ENCODE measurements around the gene UPK2.
"Not testable (repeated sequence)": the region's sequence is repeated elsewhere in the genome, so short reads cannot be mapped to it uniquely, and the experiment has no call there.

The UPK2 gene

GRCh38 chr11:118938491-118939403, 17.4 kb upstream of the UPK2 start:
- DNase-seq (ENCODE audit: low spot score): no peak

GRCh38 chr11:118939404-118939915, 16.6 kb upstream of the UPK2 start:
- no peak for DNase-seq (ENCODE audit: low spot score)

GRCh38 chr11:118939953-118940598, 16.0 kb upstream of the UPK2 start:
- no peak for DNase-seq (ENCODE audit: low spot score)

GRCh38 chr11:118947091-118947490, 9.0 kb upstream of the UPK2 start:
- no peak for DNase-seq (ENCODE audit: low spot score)

- DNase-seq (ENCODE audit: low spot score): no peak
Observed at GRCh38 chr11:118948000-118948399, 8.1 kb upstream of the UPK2 start.

GRCh38 chr11:118953265-118953664, 2.8 kb upstream of the UPK2 start:
- DNase-seq (ENCODE audit: low spot score): no peak

GRCh38 chr11:118953976-118954375, 2.1 kb upstream of the UPK2 start:
- not testable (repeated sequence) for DNase-seq (ENCODE audit: low spot score)

GRCh38 chr11:118956847-118957469, 860 bp downstream of the UPK2 start:
- no peak for DNase-seq (ENCODE audit: low spot score)

GRCh38 chr11:118957549-118957948, 1.5 kb downstream of the UPK2 start:
- no peak for DNase-seq (ENCODE audit: low spot score)

- no peak for DNase-seq (ENCODE audit: low spot score)
Observed at GRCh38 chr11:118957968-118958367, 1.9 kb downstream of the UPK2 start.

- DNase-seq (ENCODE audit: low spot score): no peak
Observed at GRCh38 chr11:118958577-118958976, 2.5 kb downstream of the UPK2 start.

- DNase-seq (ENCODE audit: low spot score): no peak
Observed at GRCh38 chr11:118961189-118961588, 5.1 kb downstream of the UPK2 start.

- DNase-seq (ENCODE audit: low spot score): no peak
Observed at GRCh38 chr11:118961591-118961990, 5.5 kb downstream of the UPK2 start.

- DNase-seq (ENCODE audit: low spot score): not testable (repeated sequence)
Observed at GRCh38 chr11:118969508-118969907, 13.4 kb downstream of the UPK2 start.

GRCh38 chr11:118971646-118972045, 15.5 kb downstream of the UPK2 start, which contains the start of gene FOXR1:
Gene FOXR1, plus strand, starts transcription at chr11:118971761. Its CDS starts 171 bp downstream, at chr11:118971932.
- no peak for DNase-seq (ENCODE audit: low spot score)

GRCh38 chr11:118973985-118974384, 17.9 kb downstream of the UPK2 start:
- DNase-seq (ENCODE audit: low spot score): no peak

- DNase-seq (ENCODE audit: low spot score): no peak
Observed at GRCh38 chr11:118975771-118976709, 19.9 kb downstream of the UPK2 start.

- DNase-seq (ENCODE audit: low spot score): no peak
Observed at GRCh38 chr11:118979434-118979833, 23.3 kb downstream of the UPK2 start.

GRCh38 chr11:118980191-118980881, 24.2 kb downstream of the UPK2 start:
- DNase-seq (ENCODE audit: low spot score): no peak

GRCh38 chr11:118984337-118984736, 28.2 kb downstream of the UPK2 start:
- DNase-seq (ENCODE audit: low spot score): not testable (repeated sequence)

- no peak for DNase-seq (ENCODE audit: low spot score)
Observed at GRCh38 chr11:118984825-118985224, 28.7 kb downstream of the UPK2 start.

All from hematopoietic multipotent progenitor cell treated with erythropoietin and hydrocortisone succinate and interleukin-3 and kit ligand, for 17 days (in vitro differentiated cells).